Kidney tubule cell (primary cell): ENCODE measurements around the gene TSEN2.
"Not testable (repeated sequence)": the region's sequence is repeated elsewhere in the genome, so short reads cannot be mapped to it uniquely, and the experiment has no call there.

Source experiments
- DNase-seq: peaks from one replicate; pipeline ENCODE4 v3.0.0-alpha.2; 2018; ENCODE audit warnings: low spot score

TSEN2 gene

DNA sequence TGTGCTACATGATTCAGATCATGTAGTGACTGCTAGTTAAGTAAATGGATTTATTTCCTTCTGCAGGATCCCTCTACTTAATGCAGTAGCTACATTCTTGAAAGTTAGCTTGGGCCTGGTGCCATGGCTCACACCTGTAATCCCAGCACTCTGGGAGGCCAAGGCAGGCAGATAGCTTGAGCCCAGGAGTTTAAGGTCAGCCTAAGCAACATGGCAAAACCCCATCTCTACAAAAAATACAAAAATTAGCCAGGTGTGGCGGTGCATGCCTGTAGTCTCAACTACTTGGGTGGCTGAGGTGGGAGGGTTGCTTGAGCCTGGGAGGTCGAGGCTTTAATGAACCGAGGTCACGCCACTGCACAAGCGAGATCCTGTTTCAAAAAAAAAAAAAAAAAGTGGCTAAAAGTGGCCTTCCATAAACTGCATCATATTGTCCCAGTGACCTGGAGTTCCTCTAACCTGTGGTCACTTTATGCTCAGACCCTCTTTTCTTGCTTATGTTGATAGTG, 22.0 kb downstream of the TSEN2 start:
- DNase-seq = no peak

- DNase-seq = peak; percentile 28
Observed at GRCh38 chr3:12507591-12508281, 23.5 kb downstream of the TSEN2 start.

DNA sequence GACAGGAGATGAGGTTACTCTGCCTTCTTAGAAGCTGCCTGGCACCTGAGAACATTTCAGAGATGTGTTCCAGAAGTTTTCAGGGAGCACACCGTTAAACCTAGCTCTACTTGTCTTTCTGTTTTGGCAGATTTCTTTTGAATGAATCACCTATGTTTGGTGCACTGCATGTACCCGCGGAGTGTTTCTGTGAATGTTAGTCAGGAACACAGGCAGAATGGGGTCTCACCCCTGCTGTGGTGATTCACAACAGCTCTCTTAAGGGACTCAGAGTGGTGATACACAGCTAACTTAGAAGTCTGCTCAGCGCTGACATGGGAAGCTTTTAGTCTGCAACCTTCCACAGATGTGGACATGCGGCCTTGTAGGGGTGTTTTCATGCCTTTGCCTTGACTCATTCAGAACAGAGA, 24.0 kb downstream of the TSEN2 start:
- DNase-seq = peak; percentile 87

GRCh38 chr3:12509466-12509865, 25.2 kb downstream of the TSEN2 start:
- DNase-seq = no peak

- no peak for DNase-seq
Observed at GRCh38 chr3:12512534-12513118, 28.3 kb downstream of the TSEN2 start.

DNA sequence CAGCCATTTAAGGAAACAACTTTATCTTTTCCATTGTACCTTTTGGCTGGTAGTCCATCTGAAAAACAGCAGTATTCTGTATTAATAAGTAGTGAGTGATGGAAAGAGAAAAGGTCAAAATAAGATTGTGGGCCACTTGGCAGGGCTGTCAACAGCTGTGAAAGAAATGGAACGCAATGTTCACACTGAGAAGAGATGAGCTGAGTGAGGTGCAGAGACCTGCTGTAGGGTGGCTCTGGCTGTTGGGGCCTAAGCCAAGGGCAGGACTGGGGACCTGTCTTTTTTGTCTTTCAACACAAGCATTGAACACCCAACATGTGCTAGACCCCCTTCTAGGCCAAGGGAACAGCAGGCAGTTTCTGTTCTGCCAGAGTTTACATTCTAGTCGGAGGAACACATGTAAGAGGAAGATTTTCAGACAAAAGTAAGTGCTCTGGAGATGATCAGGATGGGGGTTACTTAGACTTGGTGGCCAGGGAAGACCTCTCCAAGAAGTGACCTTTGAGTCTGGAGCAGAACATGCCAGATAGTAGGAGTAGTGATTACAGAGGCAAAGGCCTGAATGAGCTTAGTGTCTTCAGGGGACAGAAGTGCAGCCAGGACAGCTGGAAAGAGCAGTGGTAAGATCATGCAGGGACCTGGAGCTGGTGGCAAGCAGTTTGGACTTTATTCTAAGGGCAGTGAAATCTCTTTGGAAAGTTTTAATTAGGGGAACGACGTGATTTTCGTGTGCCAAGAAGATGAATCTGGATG, 29.6 kb downstream of the TSEN2 start:
- no peak for DNase-seq

GRCh38 chr3:12515631-12516030, 31.4 kb downstream of the TSEN2 start:
- DNase-seq = no peak

DNA sequence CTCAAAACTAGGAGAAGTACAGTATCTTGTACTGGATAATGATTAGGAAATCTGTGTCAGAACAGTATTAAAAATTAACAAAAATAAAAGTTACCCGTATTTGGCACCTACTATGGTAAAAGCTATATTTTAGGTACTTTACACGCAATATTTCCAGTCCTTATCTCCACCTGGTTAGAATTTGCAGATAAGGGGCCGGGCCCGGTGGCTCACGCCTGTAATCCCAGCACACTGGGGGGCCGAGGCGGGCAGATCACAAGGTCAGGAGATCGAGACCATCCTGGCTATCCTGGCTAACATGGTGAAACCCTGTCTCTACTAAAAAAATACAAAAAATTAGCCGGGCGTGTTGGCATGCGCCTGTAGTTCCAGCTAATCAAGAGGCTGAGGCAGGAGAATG, 32.6 kb downstream of the TSEN2 start:
- peak; percentile 19 for DNase-seq

DNA sequence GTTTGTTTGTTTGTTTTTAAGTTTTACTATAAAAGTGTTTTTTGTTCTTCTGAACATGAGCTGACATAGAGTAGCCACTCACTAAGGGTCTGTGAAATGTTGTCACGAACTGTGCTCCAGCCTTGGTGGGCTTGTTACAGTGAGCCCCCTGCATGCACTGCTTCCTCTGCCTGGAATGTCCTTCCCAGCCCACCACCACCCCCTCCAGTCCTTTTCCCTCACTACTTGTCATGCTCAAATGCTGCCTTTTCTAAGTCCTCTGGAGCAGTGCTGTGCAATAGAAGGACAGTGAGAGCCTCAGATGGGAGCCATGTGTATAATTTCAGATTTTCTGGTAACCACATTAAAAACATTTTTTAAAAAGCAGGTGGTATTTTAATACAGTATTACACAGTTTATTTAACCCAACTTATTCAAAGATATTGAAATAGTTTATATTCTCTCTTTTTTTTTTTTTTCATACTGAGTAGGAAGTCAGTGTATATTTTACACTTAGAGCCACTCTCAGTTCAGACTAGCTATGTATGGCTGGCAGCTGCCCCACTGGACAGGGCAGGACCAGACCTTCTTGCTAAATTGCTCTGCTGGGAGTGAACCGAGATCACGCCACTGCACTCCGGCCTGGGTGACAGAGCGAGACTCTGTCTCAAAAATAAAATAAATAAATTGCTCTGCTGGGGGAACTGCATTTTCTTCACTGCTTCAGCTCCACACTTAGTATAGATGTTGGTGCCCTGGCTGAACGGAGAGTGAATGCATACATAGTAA, 34.2 kb downstream of the TSEN2 start:
- no peak for DNase-seq

DNA sequence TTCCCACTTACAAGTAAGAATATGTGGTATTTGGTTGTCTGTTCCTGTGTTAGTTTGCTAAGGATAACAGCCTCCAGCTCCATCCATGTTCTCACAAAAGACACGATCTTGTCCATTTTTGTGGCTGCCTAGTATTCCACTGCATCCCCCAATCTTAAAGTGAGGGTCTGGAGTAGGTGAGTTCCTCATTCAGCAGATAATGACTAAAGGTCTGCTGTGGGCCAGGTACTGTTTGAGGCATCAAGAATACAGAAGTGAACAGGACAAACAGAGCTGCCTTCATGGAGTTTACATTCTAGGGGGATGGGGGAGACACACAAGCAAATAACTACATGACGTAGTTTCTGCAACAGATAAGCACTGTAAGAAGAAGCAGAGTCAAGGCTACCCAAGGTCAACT, 36.7 kb downstream of the TSEN2 start:
- no peak for DNase-seq

GRCh38 chr3:12522721-12523120, 38.4 kb downstream of the TSEN2 start:
- no peak for DNase-seq

GRCh38 chr3:12527757-12528143, 43.5 kb downstream of the TSEN2 start:
- no peak for DNase-seq

- no peak for DNase-seq
Observed at GRCh38 chr3:12532182-12532581, 47.9 kb downstream of the TSEN2 start.

DNA sequence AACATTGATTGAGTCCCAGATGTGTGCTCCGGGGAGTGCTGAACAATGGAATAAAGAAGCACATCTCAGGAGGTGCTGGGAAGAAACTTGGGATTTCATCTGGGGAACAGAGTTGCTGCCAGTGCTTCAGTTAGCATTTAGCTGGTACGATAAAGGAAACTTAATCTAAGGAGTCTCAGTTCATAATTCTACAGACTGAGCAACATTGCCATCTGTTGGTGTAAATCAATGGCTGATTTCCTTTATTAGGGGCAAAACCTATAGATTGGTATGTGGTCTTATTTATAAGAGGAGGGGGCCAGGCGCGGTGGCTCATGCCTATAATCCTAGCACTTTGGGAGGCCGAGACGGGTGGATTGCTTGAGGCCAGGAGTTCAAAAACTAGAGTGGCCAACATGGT, 52.1 kb downstream of the TSEN2 start:
- DNase-seq = no peak

DNA sequence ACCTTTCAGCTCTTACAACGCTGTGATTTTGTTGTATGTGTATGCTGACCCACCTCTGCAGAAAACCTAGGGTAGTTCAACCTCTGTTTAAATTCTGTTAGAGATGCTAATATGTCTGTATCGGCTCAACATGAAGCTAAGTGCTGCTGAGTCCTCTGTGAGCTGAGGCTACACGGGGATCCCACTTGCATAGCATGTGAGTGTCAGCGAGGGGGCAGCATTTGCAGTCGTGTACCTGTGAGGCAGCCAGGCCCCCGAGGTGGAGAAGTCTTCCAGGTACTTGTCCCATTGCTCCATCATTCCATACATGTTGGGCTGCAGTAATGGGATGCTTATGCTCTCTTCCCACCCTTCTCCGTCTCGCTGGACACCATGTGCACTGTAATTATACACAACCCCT, 57.3 kb downstream of the TSEN2 start:
- no peak for DNase-seq

GRCh38 chr3:12543497-12543896, 59.2 kb downstream of the TSEN2 start:
- DNase-seq = not testable (repeated sequence)

GRCh38 chr3:12544652-12545472, 60.6 kb downstream of the TSEN2 start:
- DNase-seq = no peak

DNA sequence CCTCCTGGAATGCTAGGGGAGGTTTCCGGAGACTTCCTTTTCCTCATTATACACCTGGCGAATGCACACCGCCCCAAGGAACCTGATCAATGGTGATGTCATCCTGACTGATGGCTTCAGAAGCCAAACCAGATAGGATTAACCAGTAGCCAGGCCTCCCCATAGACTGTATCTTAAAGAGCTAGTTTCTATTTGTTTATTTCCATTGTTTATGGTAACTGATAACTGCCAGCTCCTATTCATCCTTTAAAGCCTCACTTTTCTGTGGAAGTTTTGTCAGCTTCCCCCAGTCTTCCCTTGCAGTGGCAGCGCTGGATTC, 61.2 kb downstream of the TSEN2 start, which contains the start of gene MKRN2OS:
Gene MKRN2OS (minus strand): TSS at position 27 of the 319 bp plus-strand sequence. CDS start 35 bp downstream, outside the sequence.
- DNase-seq = peak; percentile 95

GRCh38 chr3:12549971-12550760, 65.9 kb downstream of the TSEN2 start:
- DNase-seq = no peak

GRCh38 chr3:12553921-12554391, 69.7 kb downstream of the TSEN2 start:
- peak; percentile 18 for DNase-seq

DNA sequence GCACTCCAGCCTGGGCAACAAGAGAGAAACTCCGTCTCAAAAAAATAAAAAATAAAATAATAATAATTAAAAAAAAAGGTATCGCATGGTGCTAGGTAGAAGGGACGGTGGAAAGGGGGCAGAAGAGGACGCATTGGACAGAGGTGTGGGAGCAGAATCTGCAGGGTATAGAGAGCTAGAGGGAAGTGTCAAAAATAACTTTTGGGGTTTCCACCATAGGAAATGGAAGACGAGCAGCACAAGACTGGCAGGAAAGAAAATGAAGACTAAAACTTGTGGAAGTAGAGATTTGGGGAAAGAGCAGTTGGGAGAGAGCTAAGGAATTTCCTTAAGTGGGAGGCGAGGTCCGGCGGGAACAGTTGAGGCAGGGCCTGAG, 72.0 kb downstream of the TSEN2 start:
- no peak for DNase-seq
